ENCODE measurements around the gene MRM1.
"Not testable (repeated sequence)": the region's sequence is repeated elsewhere in the genome, so short reads cannot be mapped to it uniquely, and the experiment has no call there.

MRM1 gene

GRCh38 chr17:36602030-36602748, 806 bp downstream of the MRM1 start:
- no peak for DNase-seq

- DNase-seq = peak; percentile 74
Observed at GRCh38 chr17:36602924-36603384, 1.6 kb downstream of the MRM1 start.

DNA sequence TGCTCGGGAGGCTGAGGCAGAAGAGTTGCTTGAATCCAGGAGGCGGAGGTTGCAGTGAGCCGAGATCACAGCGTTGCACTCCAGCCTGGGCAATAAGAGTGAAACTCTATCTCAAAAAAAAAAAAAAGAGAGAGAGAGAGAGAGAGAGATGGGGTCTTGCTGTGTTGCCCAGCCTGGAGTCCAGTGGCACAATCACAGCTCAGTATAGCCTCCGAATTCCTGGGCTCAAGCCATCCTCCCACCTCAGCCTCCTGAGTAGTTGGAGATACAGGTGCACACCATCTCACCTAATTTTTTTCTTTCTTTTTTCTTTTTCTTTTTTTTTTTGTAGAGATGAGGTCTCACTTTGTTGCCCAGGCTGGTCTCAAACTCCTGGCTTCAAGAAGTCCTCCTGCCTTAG, 3.6 kb downstream of the MRM1 start:
- not testable (repeated sequence) for DNase-seq

GRCh38 chr17:36608280-36608679, 6.9 kb downstream of the MRM1 start:
- no peak for DNase-seq

DNA sequence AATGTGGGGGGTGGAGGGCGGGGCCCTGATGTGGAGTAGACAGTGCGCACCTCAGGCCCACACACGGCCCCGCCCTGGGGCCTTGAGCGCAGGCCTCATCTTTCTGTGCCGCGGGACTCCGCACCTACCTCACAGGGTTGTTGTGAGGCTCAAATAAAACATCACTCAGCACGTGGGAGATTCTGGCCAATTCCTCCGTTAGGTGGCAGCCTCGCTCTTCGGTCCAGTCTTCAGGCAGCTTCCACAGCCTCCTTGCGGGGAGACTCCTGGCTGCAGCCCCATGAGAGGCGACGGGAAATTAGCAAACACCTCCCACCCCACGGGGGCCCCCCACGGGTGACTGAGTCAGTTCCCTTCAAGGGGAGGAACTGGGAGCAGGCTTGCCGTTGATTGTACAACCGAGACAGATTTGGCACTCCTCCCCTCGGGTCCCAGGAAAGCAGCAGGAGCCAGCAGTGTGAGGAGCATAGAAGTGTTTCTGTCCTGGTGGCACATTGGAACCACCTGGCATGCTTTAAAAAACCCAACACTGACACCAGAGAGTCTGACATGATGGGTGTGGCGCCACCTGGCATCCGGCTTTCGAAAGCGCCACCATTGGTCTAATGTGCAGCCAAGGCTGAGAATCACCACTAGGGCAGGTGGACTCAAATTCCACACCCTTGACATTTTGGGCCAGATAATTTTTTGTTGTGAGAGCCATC, 7.6 kb downstream of the MRM1 start:
- DNase-seq = no peak

GRCh38 chr17:36609498-36609862, 8.1 kb downstream of the MRM1 start:
- no peak for DNase-seq

- DNase-seq = no peak
Observed at GRCh38 chr17:36610474-36610873, 9.1 kb downstream of the MRM1 start.

GRCh38 chr17:36611345-36612072, 10.1 kb downstream of the MRM1 start:
- no peak for DNase-seq

- DNase-seq = no peak
Observed at GRCh38 chr17:36612323-36612722, 10.9 kb downstream of the MRM1 start.

GRCh38 chr17:36613155-36613554, 11.8 kb downstream of the MRM1 start:
- no peak for DNase-seq

GRCh38 chr17:36614081-36614480, 12.7 kb downstream of the MRM1 start:
- DNase-seq = no peak

- DNase-seq = no peak
Observed at GRCh38 chr17:36614933-36615332, 13.6 kb downstream of the MRM1 start.

DNA sequence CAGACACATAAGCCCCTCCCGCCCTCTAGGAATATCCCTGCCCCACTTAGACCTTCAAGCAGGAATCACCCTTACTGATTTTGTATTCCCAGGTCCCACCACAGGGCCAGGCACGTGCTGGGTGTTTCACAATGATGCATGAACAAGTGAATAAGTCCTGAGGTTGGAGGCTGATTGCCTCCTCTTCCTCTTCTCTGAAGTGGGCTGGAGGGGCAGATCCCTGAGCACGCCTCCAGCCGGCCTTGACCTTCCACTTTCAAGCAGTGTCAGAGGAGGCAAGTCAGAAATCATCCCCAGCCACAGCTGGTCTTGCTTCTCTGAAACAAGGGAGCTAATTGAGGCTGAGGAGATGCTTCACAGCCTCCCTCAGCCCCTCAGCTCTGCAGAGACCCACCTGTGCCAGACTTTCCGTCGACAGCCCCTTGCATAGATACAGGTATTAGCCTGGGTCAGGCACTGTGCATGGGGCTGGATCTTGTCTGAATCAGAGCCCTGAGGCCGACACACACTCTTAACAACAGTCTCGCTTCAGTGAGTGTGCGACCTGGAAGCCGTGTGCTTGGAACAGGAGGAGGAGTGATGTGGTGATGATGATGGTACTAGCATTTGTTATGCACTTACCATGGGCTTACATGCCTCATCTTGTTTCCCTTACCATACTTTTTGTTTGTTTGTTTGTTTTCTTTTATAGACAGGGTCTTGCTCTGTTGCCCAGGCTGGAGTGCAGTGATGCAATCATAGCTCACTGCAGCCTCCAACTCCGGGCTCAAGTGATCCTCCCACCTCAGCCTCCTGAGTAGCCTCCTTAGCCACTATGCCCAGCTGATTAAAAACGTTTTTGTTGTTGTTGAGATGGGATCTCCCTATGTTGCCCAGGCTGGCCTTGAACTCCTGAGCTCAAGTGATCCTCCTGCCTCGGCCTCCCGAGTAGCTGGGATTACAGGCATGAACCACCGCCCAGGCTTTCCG, 15.0 kb downstream of the MRM1 start:
- no peak for DNase-seq

DNA sequence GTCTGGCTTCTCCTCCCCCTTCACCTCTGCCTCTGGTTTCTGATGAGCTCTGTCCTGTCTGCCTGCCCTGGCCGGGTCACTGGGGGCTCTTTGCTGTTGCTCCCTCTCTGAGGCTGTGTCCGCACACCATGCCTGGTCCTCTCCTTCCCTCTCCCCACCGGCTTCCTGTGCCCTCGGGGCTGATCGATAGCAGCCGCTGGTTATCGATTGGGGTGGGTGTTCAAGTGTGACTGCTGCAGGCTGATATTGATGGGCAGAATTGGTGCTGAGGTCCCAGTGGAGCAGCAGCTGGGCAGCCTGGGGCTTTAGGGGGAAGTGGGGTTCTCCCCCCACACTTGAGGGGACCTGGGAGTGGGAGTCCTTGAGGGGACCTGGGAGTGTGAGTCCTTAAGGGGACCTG, 16.4 kb downstream of the MRM1 start:
- DNase-seq = no peak

DNA sequence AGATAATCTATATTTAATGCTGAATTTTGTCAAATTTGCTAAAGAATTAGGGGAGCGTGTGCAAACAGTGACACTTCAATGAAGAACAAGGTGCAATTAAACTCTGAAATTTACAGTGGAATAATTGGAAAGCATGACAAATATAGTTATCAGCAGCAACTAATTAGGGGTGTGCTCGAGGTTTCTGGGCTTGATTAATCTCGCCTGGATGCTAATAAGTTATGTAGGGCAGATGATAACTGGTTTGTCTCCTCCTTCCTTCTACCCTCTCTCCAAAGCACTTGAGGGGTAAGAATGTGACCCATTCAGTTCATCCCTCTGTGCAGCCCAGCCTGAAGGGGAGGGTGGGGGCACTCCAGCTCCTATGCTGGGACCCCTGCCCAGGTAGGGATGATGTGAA, 21.9 kb downstream of the MRM1 start:
- no peak for DNase-seq

GRCh38 chr17:36625188-36625587, 23.8 kb downstream of the MRM1 start:
- no peak for DNase-seq

DNA sequence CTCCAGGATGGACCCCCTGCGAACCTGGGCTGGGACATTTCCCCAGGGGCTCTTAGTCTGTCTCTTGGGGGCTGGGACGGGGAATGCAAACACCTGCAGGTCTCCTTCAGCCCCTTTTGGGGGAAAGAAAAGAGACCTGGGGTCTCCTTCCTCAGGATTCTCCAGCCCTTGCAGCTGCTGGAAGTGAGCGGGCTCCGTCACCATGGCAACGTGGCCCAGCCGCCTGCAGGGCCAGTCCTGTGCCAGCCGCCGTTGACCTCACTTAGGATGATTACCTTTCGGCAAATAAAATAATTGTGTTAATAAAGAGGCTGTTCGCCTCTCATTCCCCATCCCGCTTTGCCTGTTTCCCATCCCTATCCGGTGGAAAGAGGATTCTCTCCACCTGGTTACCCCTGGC, 25.7 kb downstream of the MRM1 start:
- DNase-seq = no peak

DNA sequence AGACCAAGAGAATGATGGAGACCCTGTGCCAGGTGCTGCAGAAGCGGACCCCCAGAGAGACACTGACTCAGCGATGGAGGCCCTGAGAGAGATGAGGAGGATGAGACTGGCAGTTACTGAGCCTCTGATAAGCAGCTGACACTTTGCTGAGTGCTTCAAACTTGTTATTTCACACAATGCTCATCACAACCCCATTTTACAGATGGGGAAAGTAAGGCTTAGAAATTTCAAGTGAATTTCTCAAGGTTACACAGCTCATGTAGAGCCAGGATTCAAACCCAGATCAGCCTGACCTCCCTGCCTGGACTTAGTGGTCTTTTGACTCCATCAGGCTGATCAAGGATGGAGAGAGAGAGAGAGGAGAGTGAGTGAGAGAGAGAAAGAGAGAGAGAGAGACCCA, 27.2 kb downstream of the MRM1 start:
- no peak for DNase-seq

- DNase-seq = peak; percentile 69
Observed at GRCh38 chr17:36629252-36629847, 28.0 kb downstream of the MRM1 start.

DNA sequence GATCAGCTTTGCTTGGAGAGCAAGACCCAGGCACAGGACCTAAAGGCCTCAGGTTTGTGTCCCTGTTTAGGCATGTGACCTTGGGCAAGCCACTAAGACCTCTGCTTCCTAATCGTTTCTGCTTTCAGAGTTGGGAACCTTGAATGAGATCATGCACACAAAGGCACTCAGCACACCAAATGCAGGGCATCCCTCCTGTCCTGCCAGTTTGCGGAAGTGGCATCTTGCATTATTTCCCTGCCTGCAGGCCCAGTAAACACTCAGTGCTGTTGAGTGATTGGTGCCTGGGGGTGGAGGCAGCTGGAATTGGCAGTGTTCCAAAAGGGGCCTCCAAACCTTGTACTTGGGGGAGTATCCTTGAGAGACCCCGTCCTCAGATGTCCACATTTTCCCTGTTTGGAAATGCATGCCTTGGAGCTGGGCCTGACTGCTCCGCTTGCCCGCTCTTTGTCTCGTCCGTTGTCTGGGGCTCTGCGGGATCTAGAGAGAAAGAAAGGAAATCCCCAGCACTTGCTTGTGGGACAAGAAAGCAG, 28.7 kb downstream of the MRM1 start:
- no peak for DNase-seq

DNA sequence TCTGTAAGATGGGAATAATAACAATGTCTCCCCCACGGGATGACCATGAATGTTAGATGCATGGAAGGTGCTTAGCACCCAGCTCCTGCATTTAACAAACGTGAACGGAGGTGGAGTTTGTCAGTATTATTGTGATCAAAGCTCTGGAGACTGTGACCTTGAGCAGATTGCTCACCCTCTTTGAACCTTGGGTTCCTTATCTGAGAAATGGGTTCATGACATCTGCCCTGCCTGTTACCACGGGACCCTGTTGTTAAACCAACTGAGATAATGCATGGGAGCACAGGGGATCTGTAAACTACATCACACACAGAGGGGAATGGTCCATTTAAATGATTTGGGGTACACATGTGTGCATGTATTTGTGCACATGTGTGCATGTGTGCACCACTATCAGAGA, 29.6 kb downstream of the MRM1 start:
- no peak for DNase-seq
